HPDE6-E6E7 (cell line): Measurements from ENCODE around the gene TEX29.

Source experiments
- DNase-seq: peaks from one replicate; pipeline ENCODE4 v3.0.0; 2011; ENCODE audit warnings: missing footprints; ENCODE audit errors: extremely low spot score

Gene TEX29

GRCh38 chr13:111368091-111368490 is 47.6 kb downstream of the TEX29 start:
- no peak for DNase-seq

- DNase-seq, result no peak
Measured at GRCh38 chr13:111370147-111370546, 49.7 kb downstream of the TEX29 start.

GRCh38 chr13:111370570-111371535 is 50.4 kb downstream of the TEX29 start:
- DNase-seq, result no peak

- DNase-seq, result no peak
Measured at GRCh38 chr13:111371720-111372119, 51.3 kb downstream of the TEX29 start.

GRCh38 chr13:111372651-111373425 is 52.4 kb downstream of the TEX29 start:
- no peak for DNase-seq

- DNase-seq, result no peak
Measured at GRCh38 chr13:111373486-111373885, 53.0 kb downstream of the TEX29 start.

GRCh38 chr13:111380431-111380830 is 60.0 kb downstream of the TEX29 start:
- no peak for DNase-seq

GRCh38 chr13:111382411-111382810 is 62.0 kb downstream of the TEX29 start:
- DNase-seq, result no peak

GRCh38 chr13:111382877-111383276 is 62.4 kb downstream of the TEX29 start:
- DNase-seq, result no peak

GRCh38 chr13:111383591-111384440 is 63.4 kb downstream of the TEX29 start:
- DNase-seq, result no peak

GRCh38 chr13:111384441-111385182 is 64.2 kb downstream of the TEX29 start:
- no peak for DNase-seq

- DNase-seq, result no peak
Measured at GRCh38 chr13:111385183-111385857, 64.9 kb downstream of the TEX29 start.

GRCh38 chr13:111387026-111387871 is 66.8 kb downstream of the TEX29 start:
- no peak for DNase-seq

- no peak for DNase-seq
Measured at GRCh38 chr13:111387945-111388600, 67.6 kb downstream of the TEX29 start.

- no peak for DNase-seq
Measured at GRCh38 chr13:111388851-111389500, 68.5 kb downstream of the TEX29 start.

- no peak for DNase-seq
Measured at GRCh38 chr13:111389621-111390521, 69.4 kb downstream of the TEX29 start.

- no peak for DNase-seq
Measured at GRCh38 chr13:111390522-111391270, 70.3 kb downstream of the TEX29 start.
